DOHH2 (cell line): Measurements from ENCODE around the gene DFFB.

ENCODE experiments used
- EZH2phosphoT487 ChIP-seq: fragments of 200-600 bp; sonication (generic); IDR thresholded peaks from 2 replicates; pipeline ENCODE4 v1.6.1; 2017; ENCODE audit warnings: borderline replicate concordance, mild to moderate bottlenecking, antibody characterized with exemption, low read length, moderate library complexity, mixed read lengths
- TF ChIP-seq, protein P1 (sequence below): fragments of 200-600 bp; sonication (generic); IDR thresholded peaks from one replicate; pipeline ENCODE4 v1.5.1; 2014; ENCODE audit warnings: antibody characterized with exemption, mild to moderate bottlenecking, low read depth, low read length; ENCODE audit not compliant: poor library complexity, severe bottlenecking

DNA sequence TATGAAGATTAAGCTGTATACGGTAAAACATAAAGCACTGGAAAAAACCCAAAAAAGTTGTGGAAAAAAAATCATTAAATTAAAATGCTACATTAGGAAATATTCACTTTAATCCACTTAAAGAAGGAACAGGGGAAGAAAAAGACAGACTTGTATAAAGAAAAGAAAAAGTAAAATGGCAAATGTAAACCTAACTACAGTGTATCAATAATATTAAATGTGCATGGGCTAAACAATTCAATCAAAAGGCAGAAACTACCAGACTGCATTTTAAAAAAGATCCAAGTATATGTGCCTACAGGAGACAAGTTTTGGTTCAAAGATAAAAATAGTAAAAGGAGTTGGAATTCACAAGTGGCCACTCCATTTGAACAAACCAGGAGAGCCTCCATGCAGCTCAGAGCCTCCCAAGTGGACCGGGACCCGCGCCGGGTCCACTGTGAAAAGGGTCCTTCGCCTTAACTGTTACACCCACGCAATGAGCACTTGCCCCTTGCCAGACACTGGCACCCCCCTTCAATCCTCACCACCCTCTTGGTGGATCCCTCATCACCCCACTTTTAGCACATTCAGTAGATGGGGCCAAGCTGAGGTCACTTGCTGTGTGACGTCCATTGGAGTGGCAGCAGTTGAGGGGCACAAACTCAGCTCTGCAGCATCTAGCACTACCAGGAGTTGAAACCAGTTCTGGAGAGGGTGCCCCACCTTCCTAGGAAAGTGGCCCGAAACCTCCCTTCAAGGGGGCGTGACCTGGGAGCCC is 41.9 kb downstream of the DFFB start:
- TF ChIP-seq, protein P1, sequence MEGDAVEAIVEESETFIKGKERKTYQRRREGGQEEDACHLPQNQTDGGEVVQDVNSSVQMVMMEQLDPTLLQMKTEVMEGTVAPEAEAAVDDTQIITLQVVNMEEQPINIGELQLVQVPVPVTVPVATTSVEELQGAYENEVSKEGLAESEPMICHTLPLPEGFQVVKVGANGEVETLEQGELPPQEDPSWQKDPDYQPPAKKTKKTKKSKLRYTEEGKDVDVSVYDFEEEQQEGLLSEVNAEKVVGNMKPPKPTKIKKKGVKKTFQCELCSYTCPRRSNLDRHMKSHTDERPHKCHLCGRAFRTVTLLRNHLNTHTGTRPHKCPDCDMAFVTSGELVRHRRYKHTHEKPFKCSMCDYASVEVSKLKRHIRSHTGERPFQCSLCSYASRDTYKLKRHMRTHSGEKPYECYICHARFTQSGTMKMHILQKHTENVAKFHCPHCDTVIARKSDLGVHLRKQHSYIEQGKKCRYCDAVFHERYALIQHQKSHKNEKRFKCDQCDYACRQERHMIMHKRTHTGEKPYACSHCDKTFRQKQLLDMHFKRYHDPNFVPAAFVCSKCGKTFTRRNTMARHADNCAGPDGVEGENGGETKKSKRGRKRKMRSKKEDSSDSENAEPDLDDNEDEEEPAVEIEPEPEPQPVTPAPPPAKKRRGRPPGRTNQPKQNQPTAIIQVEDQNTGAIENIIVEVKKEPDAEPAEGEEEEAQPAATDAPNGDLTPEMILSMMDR, result no peak
- no peak for TF ChIP-seq EZH2phosphoT487
